Mesothelial cell of epicardium (in vitro differentiated cells): ENCODE results near the gene NBEAL2. TPM values are rescaled to one million over a fixed set of nuclear protein-coding genes. Genes with fewer than 3 reads are reported as not detected.

ENCODE experiments used
- DNase-seq, 2 experiments: peaks; one replicate each; pipeline ENCODE4 v3.0.0; 2021; ENCODE audit warnings: low spot score in 2 of 2; ENCODE audit not compliant: unreplicated experiment in 2 of 2
- H3K27ac Mint-ChIP-seq: 2 replicates; pipeline ENCODE4 v1.8.0; 2021; ENCODE audit warnings: mixed read lengths
- H3K27me3 Mint-ChIP-seq: 2 replicates; pipeline ENCODE4 v1.8.0; 2021; ENCODE audit warnings: low read depth, mixed read lengths
- H3K36me3 Mint-ChIP-seq: 2 replicates; pipeline ENCODE4 v1.8.0; 2021; ENCODE audit warnings: mixed read lengths
- H3K4me1 Mint-ChIP-seq: 2 replicates; pipeline ENCODE4 v1.8.0; 2021; ENCODE audit warnings: mixed read lengths
- H3K4me3 Mint-ChIP-seq: 2 replicates; pipeline ENCODE4 v1.8.0; 2021; ENCODE audit warnings: mild to moderate bottlenecking, moderate library complexity, mixed read lengths
- H3K9me3 Mint-ChIP-seq: 2 replicates; pipeline ENCODE4 v1.8.0; 2021; ENCODE audit warnings: mixed read lengths
- total RNA-seq: library from RNA; stranded (reverse); gene quantifications from 3 replicates; pipeline ENCODE4 v1.2.1, GENCODE V29; 2021
- TF ChIP-seq, protein P1 (sequence below): fragments of 200-600 bp; sonication (generic); IDR thresholded peaks from one replicate; pipeline ENCODE4 v1.5.0; 2021; ENCODE audit warnings: antibody characterized with exemption; ENCODE audit not compliant: unreplicated experiment

Gene NBEAL2
- total RNA-seq, 1 donor from 2014 or later: 86.9 TPM

DNA sequence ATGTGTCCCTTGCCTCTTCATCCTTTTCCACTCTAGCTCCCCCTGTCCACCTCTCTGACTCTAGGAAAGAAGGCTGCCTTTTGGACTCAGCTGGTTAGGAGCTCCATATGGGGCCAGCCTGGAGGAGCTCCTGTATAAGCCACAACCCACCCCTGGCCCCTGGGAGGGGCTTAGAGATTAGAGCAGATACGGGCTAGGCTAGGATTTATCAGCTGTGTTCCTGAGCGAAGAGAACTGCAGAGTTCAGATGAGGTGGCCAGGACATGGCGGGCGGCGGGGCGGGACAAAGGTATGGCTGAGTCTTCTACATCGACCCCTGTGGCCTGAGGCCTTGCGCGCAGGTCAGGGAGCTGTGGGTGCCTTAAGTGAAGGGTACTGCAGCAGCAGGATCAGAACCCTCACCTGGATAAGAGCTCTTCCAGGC is 7.9 kb downstream of the NBEAL2 start:
- H3K9me3 Mint-ChIP-seq: no peaks in the 10 kb centered on the region
- peaks cover 22% of the 10 kb centered on the region for H3K4me1 Mint-ChIP-seq
- no peak for DNase-seq
- no peaks in the 10 kb centered on the region for H3K27me3 Mint-ChIP-seq
- H3K36me3 Mint-ChIP-seq: peaks cover 6% of the 10 kb centered on the region
- no peak overlapping the region for H3K27ac Mint-ChIP-seq
- TF ChIP-seq, protein P1, sequence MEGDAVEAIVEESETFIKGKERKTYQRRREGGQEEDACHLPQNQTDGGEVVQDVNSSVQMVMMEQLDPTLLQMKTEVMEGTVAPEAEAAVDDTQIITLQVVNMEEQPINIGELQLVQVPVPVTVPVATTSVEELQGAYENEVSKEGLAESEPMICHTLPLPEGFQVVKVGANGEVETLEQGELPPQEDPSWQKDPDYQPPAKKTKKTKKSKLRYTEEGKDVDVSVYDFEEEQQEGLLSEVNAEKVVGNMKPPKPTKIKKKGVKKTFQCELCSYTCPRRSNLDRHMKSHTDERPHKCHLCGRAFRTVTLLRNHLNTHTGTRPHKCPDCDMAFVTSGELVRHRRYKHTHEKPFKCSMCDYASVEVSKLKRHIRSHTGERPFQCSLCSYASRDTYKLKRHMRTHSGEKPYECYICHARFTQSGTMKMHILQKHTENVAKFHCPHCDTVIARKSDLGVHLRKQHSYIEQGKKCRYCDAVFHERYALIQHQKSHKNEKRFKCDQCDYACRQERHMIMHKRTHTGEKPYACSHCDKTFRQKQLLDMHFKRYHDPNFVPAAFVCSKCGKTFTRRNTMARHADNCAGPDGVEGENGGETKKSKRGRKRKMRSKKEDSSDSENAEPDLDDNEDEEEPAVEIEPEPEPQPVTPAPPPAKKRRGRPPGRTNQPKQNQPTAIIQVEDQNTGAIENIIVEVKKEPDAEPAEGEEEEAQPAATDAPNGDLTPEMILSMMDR: no peak
- no peak overlapping the region for H3K4me3 Mint-ChIP-seq

DNA sequence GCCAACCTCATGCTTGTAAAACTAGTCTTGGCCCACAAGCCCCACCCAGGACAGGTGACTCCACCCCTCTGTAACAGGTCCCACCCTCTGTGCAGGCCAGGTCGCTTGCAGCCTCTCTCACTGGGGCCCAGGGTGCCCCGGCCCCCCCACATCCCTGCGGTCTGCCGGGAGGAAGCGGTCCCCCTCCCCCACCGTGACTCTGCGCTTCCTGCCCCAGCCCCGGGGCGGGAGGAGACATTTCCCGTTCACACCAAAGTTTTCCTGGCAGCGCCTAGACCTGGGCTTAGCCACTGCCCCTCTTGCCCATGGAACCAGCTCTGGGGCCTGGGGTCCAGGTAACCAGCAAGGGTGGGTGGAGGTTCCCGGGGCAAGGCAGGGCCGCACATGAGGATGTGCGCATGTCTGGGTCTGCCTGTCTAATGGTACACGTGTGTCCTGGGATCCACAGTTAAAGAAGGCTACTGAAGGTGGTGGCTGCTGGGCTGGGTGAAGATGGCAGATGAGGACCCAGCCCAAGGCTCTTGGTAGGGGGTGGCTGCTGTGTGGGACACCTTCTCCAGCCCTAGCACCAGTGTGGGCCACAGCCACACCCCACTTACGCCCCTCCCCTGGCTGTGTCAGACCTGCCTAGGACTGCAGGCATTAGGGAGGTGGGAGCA is 8.4 kb downstream of the NBEAL2 start:
- no peak overlapping the region for H3K27ac Mint-ChIP-seq
- TF ChIP-seq, protein P1: no peak

DNA sequence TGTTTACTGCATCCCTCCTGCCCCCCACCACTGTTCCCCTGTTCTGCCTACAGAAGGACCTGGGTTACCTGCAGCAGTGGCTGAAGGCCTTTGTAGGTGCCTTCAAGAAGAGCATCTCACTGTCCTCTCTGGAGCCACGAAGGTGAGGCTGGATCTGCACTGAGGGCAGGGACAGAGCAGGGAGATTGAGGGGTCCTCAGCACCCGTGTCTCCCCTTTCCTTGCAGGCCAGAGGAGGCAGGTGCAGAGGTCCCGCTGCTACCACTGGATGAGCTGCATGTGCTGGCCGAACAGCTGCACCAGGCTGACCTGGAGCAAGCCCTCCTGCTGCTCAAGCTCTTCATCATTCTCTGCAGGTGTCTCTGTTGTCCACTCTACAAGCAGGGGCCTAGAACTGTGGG is 9.2 kb downstream of the NBEAL2 start:
- Mint-ChIP-seq H3K36me3 (peaks cover 6% of the 10 kb centered on the region), H3K27me3 (no peaks in the 10 kb centered on the region), H3K4me3 (no peak overlapping the region), H3K9me3 (no peaks in the 10 kb centered on the region), H3K4me1 (peaks cover 17% of the 10 kb centered on the region), H3K27ac (no peak overlapping the region)
- no peak for DNase-seq
- TF ChIP-seq, protein P1: no peak

More for the DNA sequence above, 8.4 kb downstream of the NBEAL2 start:
- Mint-ChIP-seq H3K4me1 (peaks cover 17% of the 10 kb centered on the region), H3K4me3 (no peak overlapping the region), H3K27me3 (no peaks in the 10 kb centered on the region), H3K9me3 (no peaks in the 10 kb centered on the region), H3K36me3 (peaks cover 6% of the 10 kb centered on the region)
- DNase-seq: no peak

DNA sequence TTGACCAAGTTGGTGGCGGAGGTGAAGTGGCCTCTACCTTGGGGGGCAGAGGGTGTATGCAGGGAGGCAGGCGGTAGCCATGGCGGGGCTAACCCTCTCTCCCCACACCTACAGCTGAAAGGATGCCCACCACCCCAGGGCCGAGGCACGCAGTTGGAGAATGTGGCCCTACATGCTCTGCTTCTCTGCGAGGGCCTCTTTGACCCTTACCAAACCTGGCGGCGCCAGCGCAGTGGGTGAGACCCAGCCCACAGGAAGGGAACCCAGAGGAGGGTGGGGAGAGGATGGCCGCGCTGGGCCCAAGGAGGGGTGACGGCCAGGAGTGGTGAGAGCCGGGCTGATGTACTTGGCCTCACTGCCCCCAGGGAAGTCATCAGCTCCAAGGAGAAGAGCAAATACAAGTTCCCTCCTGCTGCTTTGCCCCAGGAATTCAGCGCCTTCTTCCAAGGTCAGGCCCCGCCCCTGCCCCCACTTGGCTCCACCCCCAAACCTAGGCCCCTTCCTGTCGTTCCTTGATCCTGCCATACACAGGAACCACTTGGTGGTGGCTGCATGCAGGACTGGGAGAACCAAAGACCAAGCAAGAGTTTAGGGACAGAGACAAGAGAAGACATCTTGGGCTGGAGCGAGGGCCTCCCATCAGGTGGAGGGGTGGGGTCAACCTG is 9.8 kb downstream of the NBEAL2 start:
- Mint-ChIP-seq H3K9me3 (no peaks in the 10 kb centered on the region), H3K4me3 (no peak overlapping the region), H3K27ac (no peak overlapping the region), H3K4me1 (peaks cover 17% of the 10 kb centered on the region), H3K36me3 (peaks cover 6% of the 10 kb centered on the region), H3K27me3 (no peaks in the 10 kb centered on the region)
- TF ChIP-seq, protein P1: no peak
- DNase-seq: no peak

DNA sequence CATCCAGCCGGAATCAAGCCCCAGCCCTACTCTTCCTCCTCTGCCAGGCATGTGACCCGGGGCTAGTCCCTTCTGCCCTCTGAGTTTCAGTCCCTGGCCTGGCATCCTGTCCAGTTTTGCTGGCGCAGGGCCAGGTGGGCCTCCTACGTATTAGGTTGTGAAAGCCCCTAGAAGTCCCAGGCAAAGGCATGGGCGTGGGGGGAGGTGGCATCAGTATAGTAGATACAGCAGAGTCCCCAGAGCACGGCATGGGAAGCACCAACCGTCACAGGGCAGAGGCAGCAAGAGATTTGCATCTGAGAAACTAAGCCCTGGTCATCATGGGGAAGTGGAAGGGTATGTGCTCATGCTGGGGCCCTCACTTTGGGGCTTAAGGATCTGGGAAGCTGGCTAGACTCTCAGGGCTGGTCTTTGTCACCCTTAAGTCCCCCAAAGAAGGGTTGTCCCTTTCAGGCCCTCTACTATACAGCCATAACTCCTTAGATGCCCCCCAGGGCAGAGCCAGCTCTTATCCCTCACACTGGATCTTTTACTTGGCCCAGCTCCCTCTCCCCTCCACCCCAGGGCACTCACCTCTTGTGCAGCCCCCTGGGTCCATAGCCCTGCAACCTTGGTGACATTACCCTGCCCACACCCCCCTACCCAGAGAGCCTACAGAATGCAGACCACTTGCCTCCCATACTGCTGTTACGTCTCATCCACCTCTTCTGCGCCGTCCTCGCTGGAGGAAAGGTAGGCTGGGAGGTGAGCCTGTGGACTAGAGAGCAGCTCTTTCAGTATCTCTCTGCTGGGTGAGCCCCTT is 11.3 kb downstream of the NBEAL2 start:
- TF ChIP-seq, protein P1: no peak
- Mint-ChIP-seq H3K4me3 (no peak overlapping the region), H3K27ac (no peak overlapping the region), H3K4me1 (peaks cover 14% of the 10 kb centered on the region), H3K9me3 (no peaks in the 10 kb centered on the region), H3K27me3 (no peaks in the 10 kb centered on the region), H3K36me3 (peaks cover 6% of the 10 kb centered on the region)
- DNase-seq: no peak
